Panc1 (cell line): ENCODE data around the gene STARD13. TPM values are rescaled to one million over a fixed set of nuclear protein-coding genes. Genes with fewer than 3 reads are reported as not detected.

ENCODE experiments used
- ATAC-seq: fragments of 200-7000 bp; cut with Tn5 transposase; 2 replicates; pipeline ENCODE4 v1.9.1; 2020; ENCODE audit warnings: mild to moderate bottlenecking, moderate library complexity
- BruUV-seq: library from RNA; stranded (reverse); fragments of 400-500 nt; replicated peaks from 2 replicates; lab custom pipeline; 2021; lab: Mats Ljungman, UMichigan
- CTCF ChIA-PET: fragments of 300-600 bp; sonication (Branson Sonifier 250); formaldehyde crosslinking; loops from one replicate; lab custom pipeline; 2022; ENCODE audit warnings: antibody characterized with exemption; lab: Charles Lee
- POLR2A ChIA-PET: fragments of 300-600 bp; sonication (Branson Sonifier 250); formaldehyde crosslinking; loops from one replicate; lab custom pipeline; 2022; ENCODE audit warnings: antibody characterized with exemption; lab: Charles Lee
- DNase-seq: peaks from one replicate; pipeline ENCODE4 v3.0.0-alpha.2; 2010; ENCODE audit warnings: low read depth, low spot score
- H3K27ac ChIP-seq: 2 replicates; pipeline ENCODE4 v1.5.1; 2011; ENCODE audit warnings: mild to moderate bottlenecking, low read length, inconsistent platforms
- H3K27me3 ChIP-seq: fragments of 200-500 bp; sonication (Bioruptor generic); 2 replicates; pipeline ENCODE4 v1.6.0; 2014; ENCODE audit warnings: low read length, inconsistent platforms; ENCODE audit not compliant: control insufficient read depth, insufficient read depth
- H3K36me3 ChIP-seq: fragments of 200-500 bp; sonication (Bioruptor generic); 2 replicates; pipeline ENCODE4 v1.5.1; 2014; ENCODE audit warnings: inconsistent platforms, mild to moderate bottlenecking, low read length, moderate library complexity; ENCODE audit not compliant: control insufficient read depth, insufficient read depth
- H3K4me1 ChIP-seq: 2 replicates; pipeline ENCODE4 v1.5.1; 2011; ENCODE audit warnings: inconsistent platforms, mild to moderate bottlenecking, low read length, moderate library complexity; ENCODE audit not compliant: control insufficient read depth, insufficient read depth
- H3K4me3 ChIP-seq, 2 experiments: 2 replicates each; pipeline ENCODE4 v1.5.1; 2011 to 2012; ENCODE audit warnings: low read depth in 2 of 2, low read length in 2 of 2, mild to moderate bottlenecking in 2 of 2, inconsistent platforms in 1 of 2, moderate library complexity in 1 of 2
- H3K9me3 ChIP-seq: fragments of 200-500 bp; sonication (Bioruptor generic); 2 replicates; pipeline ENCODE4 v1.5.1; 2014; ENCODE audit warnings: low read depth, mild to moderate bottlenecking, inconsistent platforms, low read length, moderate library complexity; ENCODE audit not compliant: control insufficient read depth, insufficient read depth
- CTCF ChIP-seq: fragments of 450-650 bp; IDR thresholded peaks from 2 replicates; pipeline ENCODE4 v1.5.1; 2017; ENCODE audit warnings: mild to moderate bottlenecking
- POLR2AphosphoS5 ChIP-seq: IDR thresholded peaks from 2 replicates; pipeline ENCODE4 v1.6.1; 2012; ENCODE audit warnings: mild to moderate bottlenecking, low read depth, low read length, moderate library complexity
- SIN3A ChIP-seq: IDR thresholded peaks from 2 replicates; pipeline ENCODE4 v1.6.1; 2012; ENCODE audit warnings: low read depth, mild to moderate bottlenecking, low read length, moderate library complexity, borderline replicate concordance; ENCODE audit not compliant: insufficient read depth
- TCF7L2 ChIP-seq: IDR thresholded peaks from 2 replicates; pipeline ENCODE4 v1.6.1; 2011; ENCODE audit warnings: mild to moderate bottlenecking, low read depth, low read length, inconsistent platforms
- in situ Hi-C: cut with HindIII; loops from 2 replicates; pipeline ENCODE4 v1.10.0; 2016; ENCODE audit warnings: low sequenced_read_pairs, low pct_unique_long_range_greater_than_20kb
- intact Hi-C: fragments of 100-400 bp; cut with micrococcal nuclease; formaldehyde crosslinking; loops from one replicate; pipeline ENCODE4 v1.10.0; 2022; ENCODE audit not compliant: unreplicated experiment
- total RNA-seq: library from RNA; stranded (reverse); gene quantifications from one replicate; pipeline ENCODE4 v1.2.1, GENCODE V29; 2021; ENCODE audit not compliant: unreplicated experiment
- TF ChIP-seq, protein P1 (sequence below), 2 experiments: IDR thresholded peaks; 2 replicates each; pipeline ENCODE4 v1.6.1; 2011 to 2012; ENCODE audit warnings: low read depth in 2 of 2, control low read depth in 1 of 2, low read length in 1 of 2, mild to moderate bottlenecking in 1 of 2, moderate library complexity in 1 of 2; ENCODE audit not compliant: insufficient read depth in 1 of 2

Gene STARD13
- total RNA-seq, 1 experiment from 2014 or later, result 6.5 TPM

DNA sequence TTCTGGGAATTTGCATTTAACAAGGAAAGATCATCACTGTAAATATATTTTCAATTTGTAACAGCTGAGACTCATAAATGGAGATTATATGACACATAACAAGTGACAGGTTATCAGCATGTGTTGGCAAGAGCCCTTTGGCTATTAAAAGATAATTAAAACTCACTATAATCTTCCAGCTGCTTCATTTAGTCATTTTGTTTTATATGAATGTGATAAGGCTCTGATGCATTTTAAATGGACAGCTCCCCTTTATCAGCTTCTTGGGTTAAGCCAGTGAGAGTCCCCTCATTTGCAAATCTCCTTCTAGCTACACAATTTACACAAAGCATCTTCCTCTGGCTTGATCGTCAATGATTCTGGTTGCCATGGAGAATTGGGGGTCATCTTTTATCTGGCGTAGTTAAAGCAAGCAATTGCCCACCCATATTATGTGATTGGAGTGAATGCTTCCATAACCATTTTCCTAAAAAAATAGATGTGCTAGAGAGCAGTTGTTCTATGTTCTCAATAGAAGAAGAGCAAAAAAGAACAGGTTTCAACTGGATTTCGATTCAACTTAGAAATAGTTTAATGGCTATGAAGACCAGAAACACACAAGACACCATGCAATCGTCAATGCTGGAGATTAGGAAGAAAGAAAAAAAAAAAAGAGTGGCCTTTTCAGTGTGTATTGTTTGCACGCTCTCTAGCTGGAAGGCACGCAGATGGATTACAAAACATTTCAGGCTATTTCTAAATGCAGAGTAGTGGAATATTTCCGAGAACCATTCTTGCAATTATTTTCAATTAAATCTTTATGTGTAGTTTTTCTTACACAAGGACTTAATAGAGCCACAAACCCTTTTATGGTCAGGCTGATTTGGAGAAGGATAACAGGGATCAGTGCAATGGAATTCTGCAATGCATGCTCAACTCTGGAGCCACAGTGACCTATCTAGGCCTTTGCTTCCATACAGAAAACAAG, 27.4 kb downstream of the STARD13 start:
- no peak for DNase-seq
- in situ Hi-C loops (no loop called here), intact Hi-C loops (no loop called here)
- no peaks in the 10 kb centered on the region for H3K36me3 ChIP-seq
- no TSS peak for BruUV-seq
- no peaks in the 10 kb centered on the region for H3K9me3 ChIP-seq
- POLR2A ChIA-PET, result no interaction called here
- CTCF ChIA-PET, result no interaction called here
- TF ChIP-seq SIN3A (no peak), POLR2AphosphoS5 (no peak), CTCF (no peak)
- TF ChIP-seq, protein P1, sequence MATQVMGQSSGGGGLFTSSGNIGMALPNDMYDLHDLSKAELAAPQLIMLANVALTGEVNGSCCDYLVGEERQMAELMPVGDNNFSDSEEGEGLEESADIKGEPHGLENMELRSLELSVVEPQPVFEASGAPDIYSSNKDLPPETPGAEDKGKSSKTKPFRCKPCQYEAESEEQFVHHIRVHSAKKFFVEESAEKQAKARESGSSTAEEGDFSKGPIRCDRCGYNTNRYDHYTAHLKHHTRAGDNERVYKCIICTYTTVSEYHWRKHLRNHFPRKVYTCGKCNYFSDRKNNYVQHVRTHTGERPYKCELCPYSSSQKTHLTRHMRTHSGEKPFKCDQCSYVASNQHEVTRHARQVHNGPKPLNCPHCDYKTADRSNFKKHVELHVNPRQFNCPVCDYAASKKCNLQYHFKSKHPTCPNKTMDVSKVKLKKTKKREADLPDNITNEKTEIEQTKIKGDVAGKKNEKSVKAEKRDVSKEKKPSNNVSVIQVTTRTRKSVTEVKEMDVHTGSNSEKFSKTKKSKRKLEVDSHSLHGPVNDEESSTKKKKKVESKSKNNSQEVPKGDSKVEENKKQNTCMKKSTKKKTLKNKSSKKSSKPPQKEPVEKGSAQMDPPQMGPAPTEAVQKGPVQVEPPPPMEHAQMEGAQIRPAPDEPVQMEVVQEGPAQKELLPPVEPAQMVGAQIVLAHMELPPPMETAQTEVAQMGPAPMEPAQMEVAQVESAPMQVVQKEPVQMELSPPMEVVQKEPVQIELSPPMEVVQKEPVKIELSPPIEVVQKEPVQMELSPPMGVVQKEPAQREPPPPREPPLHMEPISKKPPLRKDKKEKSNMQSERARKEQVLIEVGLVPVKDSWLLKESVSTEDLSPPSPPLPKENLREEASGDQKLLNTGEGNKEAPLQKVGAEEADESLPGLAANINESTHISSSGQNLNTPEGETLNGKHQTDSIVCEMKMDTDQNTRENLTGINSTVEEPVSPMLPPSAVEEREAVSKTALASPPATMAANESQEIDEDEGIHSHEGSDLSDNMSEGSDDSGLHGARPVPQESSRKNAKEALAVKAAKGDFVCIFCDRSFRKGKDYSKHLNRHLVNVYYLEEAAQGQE (IDR thresholded peaks at IDR 0.05; ENCODE audit: insufficient read depth in 1 of 2, low read depth in 2 of 2, low read length in 1 of 2), result no peak
- H3K4me1 ChIP-seq, result peaks cover 7% of the 10 kb centered on the region
- no peak overlapping the region for H3K4me3 ChIP-seq
- no peaks in the 10 kb centered on the region for H3K27me3 ChIP-seq
- ATAC-seq, result no peak
- H3K27ac ChIP-seq, result no peak overlapping the region

DNA sequence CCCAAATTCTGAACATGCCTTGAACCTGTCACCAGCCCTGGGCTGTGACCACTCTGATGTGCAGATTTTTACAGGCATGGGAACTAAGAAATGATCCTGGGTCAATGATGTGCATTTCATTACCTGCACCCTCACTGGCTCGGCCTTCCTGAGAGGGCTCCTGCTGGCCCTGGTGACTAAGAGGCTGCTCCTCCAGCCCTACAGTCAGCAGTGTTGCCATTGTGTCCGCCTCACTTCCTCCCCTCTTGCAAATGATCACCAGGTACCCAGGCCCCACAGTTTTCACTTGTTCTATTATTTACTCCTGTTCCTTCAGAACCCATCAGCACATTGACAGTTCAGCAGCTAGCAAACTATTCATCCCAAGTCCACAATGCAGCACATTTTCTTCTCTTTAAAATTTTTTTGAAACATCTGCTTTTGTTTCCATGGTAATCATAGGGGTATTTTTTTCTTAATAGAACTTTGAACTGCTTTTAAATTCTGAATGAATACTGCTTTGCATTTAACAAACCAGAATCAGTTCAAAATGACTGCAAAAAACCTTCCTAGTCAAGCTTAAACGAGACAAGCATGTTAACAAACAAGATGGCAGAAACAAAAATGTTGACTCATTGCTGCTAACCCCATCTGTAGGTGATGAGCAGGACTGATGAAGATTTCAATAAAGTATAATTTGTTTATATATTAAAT, 29.3 kb downstream of the STARD13 start:
- H3K9me3 ChIP-seq, result no peaks in the 10 kb centered on the region
- H3K27ac ChIP-seq, result no peak overlapping the region
- ChIA-PET POLR2A (no interaction called here), CTCF (no interaction called here)
- ATAC-seq, result no peak
- peaks cover under 1% of the 10 kb centered on the region; the same call in 1 of the 2 replicates for H3K4me1 ChIP-seq
- intact Hi-C loops (no loop called here), in situ Hi-C loops (no loop called here)
- no peak for DNase-seq
- no TSS peak for BruUV-seq
- no peaks in the 10 kb centered on the region for H3K27me3 ChIP-seq
- H3K4me3 ChIP-seq, result no peak overlapping the region
- H3K36me3 ChIP-seq, result no peaks in the 10 kb centered on the region
- TF ChIP-seq CTCF (no peak), POLR2AphosphoS5 (no peak), TCF7L2 (no peak), SIN3A (no peak)
- TF ChIP-seq, protein P1 (IDR thresholded peaks at IDR 0.05; ENCODE audit: insufficient read depth in 1 of 2, low read depth in 2 of 2, low read length in 1 of 2), result no peak
